MM.1S (cell line): ENCODE measurements around the gene FOXO3.

ENCODE experiments used
- DNase-seq: peaks from one replicate; pipeline ENCODE4 v3.0.0-alpha.2; 2015
- H2AFZ ChIP-seq: fragments of 300-600 bp; sonication (generic); 2 replicates; pipeline ENCODE4 v1.6.0; 2016; ENCODE audit warnings: antibody characterized with exemption, low read length
- H3F3A ChIP-seq: fragments of 300-600 bp; sonication (generic); 2 replicates; pipeline ENCODE4 v1.6.1; 2016; ENCODE audit warnings: mild to moderate bottlenecking, antibody characterized with exemption, low read length, moderate library complexity, mixed read lengths; ENCODE audit not compliant: insufficient read depth
- H3K27ac ChIP-seq: fragments of 300-600 bp; sonication (generic); 2 replicates; pipeline ENCODE4 v1.5.1; 2016; ENCODE audit warnings: mild to moderate bottlenecking, low read length
- H3K27me3 ChIP-seq: fragments of 300-600 bp; sonication (generic); replicated peaks from 2 replicates; pipeline ENCODE4 v1.6.0; 2016; ENCODE audit warnings: low read length; ENCODE audit not compliant: insufficient read depth
- H3K36me3 ChIP-seq: fragments of 300-600 bp; sonication (generic); replicated peaks from 2 replicates; pipeline ENCODE4 v1.6.1; 2016; ENCODE audit warnings: mild to moderate bottlenecking, low read length, mixed read lengths; ENCODE audit not compliant: insufficient read depth
- H3K4me1 ChIP-seq: fragments of 300-600 bp; sonication (generic); 2 replicates; pipeline ENCODE4 v1.6.1; 2016; ENCODE audit warnings: low read length, mixed read lengths
- H3K4me2 ChIP-seq: fragments of 300-600 bp; sonication (generic); 2 replicates; pipeline ENCODE4 v1.6.0; 2016; ENCODE audit warnings: low read depth, low read length
- H3K4me3 ChIP-seq: fragments of 300-600 bp; sonication (generic); 2 replicates; pipeline ENCODE4 v1.5.1; 2016; ENCODE audit warnings: low read length, mixed read lengths
- H3K79me2 ChIP-seq: fragments of 300-600 bp; sonication (generic); 2 replicates; pipeline ENCODE4 v1.6.1; 2016; ENCODE audit warnings: mixed run types, low read length, mixed read lengths
- H3K9ac ChIP-seq: fragments of 300-600 bp; sonication (generic); 2 replicates; pipeline ENCODE4 v1.6.1; 2016; ENCODE audit warnings: low read length, mixed read lengths
- H3K9me2 ChIP-seq: fragments of 300-600 bp; sonication (generic); replicated peaks from 2 replicates; pipeline ENCODE4 v1.6.1; 2016; ENCODE audit warnings: mild to moderate bottlenecking, low read length, mixed read lengths; ENCODE audit not compliant: insufficient read depth
- H3K9me3 ChIP-seq: fragments of 300-600 bp; sonication (generic); replicated peaks from 2 replicates; pipeline ENCODE4 v1.6.1; 2016; ENCODE audit warnings: mild to moderate bottlenecking, low read length, mixed read lengths; ENCODE audit not compliant: insufficient read depth
- H4K20me1 ChIP-seq: fragments of 300-600 bp; sonication (generic); 2 replicates; pipeline ENCODE4 v1.6.1; 2016; ENCODE audit warnings: mild to moderate bottlenecking, low read length, moderate library complexity, mixed read lengths; ENCODE audit not compliant: insufficient read depth
- CTCF ChIP-seq: fragments of 300-600 bp; sonication (generic); IDR thresholded peaks from 2 replicates; pipeline ENCODE4 v1.5.1; 2016; ENCODE audit warnings: antibody characterized with exemption, low read length, mixed read lengths
- EZH2 ChIP-seq: fragments of 300-600 bp; sonication (generic); optimal IDR thresholded peaks from 2 replicates; pipeline ENCODE3; 2017; ENCODE audit warnings: low read depth, mild to moderate bottlenecking, antibody characterized with exemption, low read length, mixed read lengths
- EZH2phosphoT487 ChIP-seq: fragments of 300-600 bp; sonication (generic); IDR thresholded peaks from 2 replicates; pipeline ENCODE4 v1.6.1; 2018; ENCODE audit warnings: antibody characterized with exemption, low read length

The FOXO3 gene

GRCh38 chr6:108632441-108632840 is 71.7 kb downstream of the FOXO3 start:
- Histone ChIP-seq H4K20me1 (peaks cover 34% of the 10 kb centered on the region), H3F3A (peaks cover 78% of the 10 kb centered on the region)
- TF ChIP-seq CTCF (no peak), EZH2 (no peak), EZH2phosphoT487 (no peak)

GRCh38 chr6:108633436-108633835 is 72.7 kb downstream of the FOXO3 start:
- H4K20me1 ChIP-seq = peaks cover 40% of the 10 kb centered on the region
- H3K9me3 ChIP-seq = no peaks in the 10 kb centered on the region
- peaks cover 77% of the 10 kb centered on the region for H3F3A ChIP-seq
- no peak for DNase-seq
- H3K27me3 ChIP-seq = no peaks in the 10 kb centered on the region
- no peaks in the 10 kb centered on the region for H3K9me2 ChIP-seq
- H3K27ac ChIP-seq = peak overlapping the region; percentile 70; the same call in 1 of the 2 replicates
- peaks cover 94% of the 10 kb centered on the region for H3K4me1 ChIP-seq
- peaks cover 98% of the 10 kb centered on the region for H3K79me2 ChIP-seq
- H3K4me3 ChIP-seq = no peak overlapping the region
- no peak overlapping the region for H2AFZ ChIP-seq
- H3K9ac ChIP-seq = no peak overlapping the region
- H3K36me3 ChIP-seq = no peaks in the 10 kb centered on the region; the same call in none of the 2 replicates
- H3K4me2 ChIP-seq = no peak overlapping the region; the same call in 1 of the 2 replicates
- TF ChIP-seq EZH2 (no peak), EZH2phosphoT487 (no peak), CTCF (no peak)

More at GRCh38 chr6:108632441-108632840, 71.7 kb downstream of the FOXO3 start:
- Histone ChIP-seq H2AFZ (no peak overlapping the region), H3K36me3 (no peaks in the 10 kb centered on the region), H3K27me3 (no peaks in the 10 kb centered on the region), H3K4me1 (peaks cover 94% of the 10 kb centered on the region), H3K4me2 (peak overlapping the region; percentile 68), H3K4me3 (no peak overlapping the region), H3K9me2 (no peaks in the 10 kb centered on the region), H3K79me2 (peaks cover 98% of the 10 kb centered on the region), H3K27ac (peak overlapping the region; percentile 70), H3K9ac (peak overlapping the region; percentile 39; the same call in 1 of the 2 replicates), H3K9me3 (no peaks in the 10 kb centered on the region)
- DNase-seq = peak; percentile 68

- Histone ChIP-seq H3K36me3 (no peaks in the 10 kb centered on the region; the same call in none of the 2 replicates), H3K4me2 (peak overlapping the region; percentile 26), H3K9me2 (no peaks in the 10 kb centered on the region), H4K20me1 (peaks cover 55% of the 10 kb centered on the region), H2AFZ (no peak overlapping the region), H3F3A (peaks cover 77% of the 10 kb centered on the region), H3K79me2 (peaks cover 98% of the 10 kb centered on the region), H3K4me1 (peaks cover 94% of the 10 kb centered on the region), H3K9ac (no peak overlapping the region; the same call in 1 of the 2 replicates), H3K27me3 (no peaks in the 10 kb centered on the region), H3K27ac (peak overlapping the region; percentile 27; the same call in 1 of the 2 replicates), H3K4me3 (no peak overlapping the region), H3K9me3 (no peaks in the 10 kb centered on the region)
- TF ChIP-seq CTCF (no peak), EZH2 (no peak), EZH2phosphoT487 (no peak)
- peak; percentile 57 for DNase-seq
These were observed 74.9 kb downstream of the FOXO3 start for GRCh38 chr6:108635505-108636226.
